GM18505 (cell line): ENCODE results near the gene CLDN14.

Experiments
- ATAC-seq: cut with Tn5 transposase; IDR thresholded peaks from one replicate; pipeline ENCODE4 v1.9.1; 2021; ENCODE audit not compliant: unreplicated experiment
- POLR2A ChIP-seq: IDR thresholded peaks from 4 replicates; pipeline ENCODE4 v1.6.1; 2011; ENCODE audit warnings: borderline replicate concordance; ENCODE audit not compliant: insufficient read depth, insufficient read length; ENCODE audit errors: extremely low read depth

The CLDN14 gene

DNA sequence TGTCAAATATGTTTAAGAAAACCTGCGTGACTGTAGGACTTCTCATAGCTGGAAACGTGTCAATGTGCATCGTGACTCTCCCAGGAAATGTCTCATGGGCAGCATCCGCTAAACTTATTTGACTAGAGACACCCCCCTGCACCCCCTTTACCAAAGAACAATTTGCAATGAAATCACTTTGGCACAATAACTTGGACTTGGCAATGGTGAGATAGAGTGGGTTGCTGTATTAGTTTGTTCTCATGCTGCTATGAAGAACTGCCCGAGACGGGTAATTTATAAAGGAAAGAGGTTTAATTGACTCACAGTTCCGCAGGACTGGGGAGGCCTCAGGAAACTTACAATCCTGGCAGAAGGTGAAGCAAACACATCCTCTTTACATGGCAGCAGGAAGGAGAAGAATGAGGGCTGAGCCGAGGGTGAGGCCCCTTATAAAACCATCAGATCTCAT lies 13.8 kb downstream of the CLDN14 start:
- TF ChIP-seq POLR2A = no peak
- no peak for ATAC-seq

DNA sequence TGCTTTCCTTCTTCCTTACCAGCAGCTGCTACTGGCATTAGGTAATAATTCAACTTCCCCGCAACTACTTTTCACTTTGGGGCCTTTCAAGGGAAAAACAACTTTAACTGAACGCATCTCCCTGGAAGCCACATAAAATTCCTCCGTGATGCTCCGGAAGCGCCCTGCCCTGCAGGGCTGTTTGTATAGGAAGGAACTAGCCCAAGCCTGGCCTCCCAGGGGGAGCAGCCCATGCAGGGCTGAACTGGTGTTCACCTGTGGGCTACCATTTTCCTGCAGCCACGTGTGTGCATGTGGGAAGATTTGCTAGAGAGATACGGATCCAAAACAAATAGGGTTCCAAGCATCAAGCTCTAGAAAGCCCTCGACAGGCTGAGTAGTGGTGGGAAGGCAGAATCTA lies 14.4 kb downstream of the CLDN14 start:
- ATAC-seq = no peak

DNA sequence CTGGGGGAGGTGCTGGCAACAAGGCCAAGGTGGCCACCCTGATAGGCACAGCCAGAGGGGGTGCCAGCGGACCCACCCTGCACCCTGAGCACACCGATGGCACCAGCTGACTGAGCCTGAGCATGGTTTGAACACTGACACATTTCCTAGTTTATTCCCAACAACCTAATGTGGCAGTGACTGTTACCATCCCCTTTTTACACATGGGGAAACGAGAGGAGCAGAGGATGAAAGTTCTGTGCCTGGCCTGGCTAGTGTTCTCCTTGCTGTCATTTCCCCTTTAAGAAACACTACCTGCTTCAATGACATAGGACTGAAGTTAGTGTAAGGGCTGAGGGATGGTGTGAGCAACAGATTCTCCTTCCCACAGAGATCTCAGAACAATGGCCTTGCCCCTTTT lies 15.3 kb downstream of the CLDN14 start:
- no peak for ATAC-seq
- TF ChIP-seq POLR2A = no peak

More for the DNA sequence above, 14.4 kb downstream of the CLDN14 start:
- TF ChIP-seq POLR2A = no peak

DNA sequence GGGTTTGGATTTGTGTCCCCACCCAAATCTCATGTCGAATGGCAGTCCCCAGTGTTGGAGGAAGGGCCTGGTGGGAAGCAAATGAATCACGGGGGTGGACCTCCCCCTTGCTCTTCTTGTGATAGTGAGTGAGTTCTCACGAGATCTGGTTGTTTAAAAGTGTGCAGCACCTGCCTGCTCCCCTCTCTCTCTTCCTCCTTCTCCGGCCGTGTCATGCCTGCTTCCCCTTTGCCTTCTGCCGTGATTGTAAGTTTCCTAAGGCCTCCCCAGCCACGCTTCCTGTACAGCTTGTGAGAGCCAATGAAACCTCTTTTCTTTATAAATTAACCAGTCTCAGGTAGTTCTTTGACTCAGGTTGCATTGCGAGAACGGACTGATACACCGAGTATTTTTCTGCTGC lies 15.9 kb downstream of the CLDN14 start:
- no peak for ATAC-seq
- TF ChIP-seq POLR2A = no peak

DNA sequence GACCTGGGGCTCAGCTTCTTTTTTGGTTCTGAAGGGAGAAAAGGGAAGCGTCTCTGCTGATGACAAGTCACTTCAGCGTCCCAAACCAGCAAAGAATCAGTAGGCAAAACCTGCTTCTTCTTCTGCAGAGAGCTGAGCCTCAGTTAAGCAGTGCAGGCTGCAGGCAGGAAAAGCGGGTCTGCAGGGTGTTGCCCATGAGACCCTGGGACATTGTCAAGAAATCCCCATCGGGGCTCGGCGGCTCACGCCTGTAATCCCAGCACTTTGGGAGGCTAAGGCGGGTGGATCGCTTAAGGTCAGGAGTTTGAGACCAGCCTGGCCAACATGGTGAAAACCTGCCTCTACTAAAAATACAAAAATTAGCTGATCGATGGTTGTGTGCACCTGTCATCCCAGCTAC lies 16.7 kb downstream of the CLDN14 start:
- no peak for ATAC-seq

DNA sequence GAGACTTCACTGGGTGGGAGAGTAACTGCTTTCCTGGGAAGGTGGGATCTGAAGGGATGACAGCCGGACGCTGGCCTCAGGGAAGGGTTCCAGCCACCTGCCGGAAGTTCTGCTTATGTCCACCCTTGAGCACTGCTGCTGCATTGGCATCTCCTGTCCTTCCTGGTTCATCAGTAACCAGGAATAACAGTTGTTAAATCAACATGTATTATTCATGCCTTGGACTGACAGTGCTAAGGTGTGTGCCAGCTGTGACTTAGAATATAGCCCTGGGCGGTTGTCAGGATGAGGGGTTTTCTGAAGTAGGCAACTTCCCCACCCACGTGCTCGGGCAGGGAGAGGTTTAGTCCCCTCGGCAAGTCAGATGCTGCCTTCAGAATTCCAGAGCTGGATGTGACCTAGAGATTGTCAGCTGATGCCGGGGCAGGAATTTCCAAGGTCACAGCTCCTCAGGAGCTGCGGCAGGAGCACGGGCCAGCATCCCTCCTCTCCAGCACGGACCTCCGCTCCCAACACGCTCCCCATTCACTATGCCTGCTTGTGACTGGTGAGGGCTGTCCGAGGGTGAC lies 17.9 kb downstream of the CLDN14 start:
- TF ChIP-seq POLR2A = no peak
- no peak for ATAC-seq

More for the DNA sequence above, 16.7 kb downstream of the CLDN14 start:
- no peak for TF ChIP-seq POLR2A

DNA sequence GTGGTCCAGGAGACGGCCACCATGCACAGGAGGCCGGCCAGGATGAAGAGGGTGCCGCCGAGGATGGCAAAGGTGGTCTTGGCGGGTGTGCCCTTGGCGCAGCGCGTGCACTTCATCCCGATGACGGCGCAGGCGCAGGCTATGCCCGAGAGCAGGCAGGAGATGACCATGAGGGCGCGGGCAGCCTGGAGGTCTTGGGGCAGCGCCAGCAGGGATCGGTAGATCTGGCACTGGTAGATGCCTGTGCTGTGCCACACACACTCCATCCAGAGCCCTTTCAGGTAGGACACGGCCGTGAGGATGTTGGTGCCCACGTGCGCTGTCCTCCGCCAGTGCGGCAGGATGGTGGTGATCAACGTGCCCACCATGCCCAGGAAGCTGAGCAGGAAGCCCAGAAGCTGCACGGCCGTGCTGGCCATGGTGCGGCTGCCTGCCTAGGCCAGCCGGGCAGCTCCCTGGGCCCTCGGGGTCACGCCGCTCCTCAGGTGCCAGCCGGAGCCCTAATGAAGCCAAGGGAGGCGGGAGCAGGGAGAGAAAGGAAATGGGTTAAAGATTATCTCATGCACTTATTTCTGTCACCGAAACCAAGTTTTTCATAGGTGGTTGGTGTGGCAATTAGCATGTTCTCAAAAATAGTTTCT lies 18.5 kb downstream of the CLDN14 start:
- no peak for TF ChIP-seq POLR2A
- no peak for ATAC-seq

DNA sequence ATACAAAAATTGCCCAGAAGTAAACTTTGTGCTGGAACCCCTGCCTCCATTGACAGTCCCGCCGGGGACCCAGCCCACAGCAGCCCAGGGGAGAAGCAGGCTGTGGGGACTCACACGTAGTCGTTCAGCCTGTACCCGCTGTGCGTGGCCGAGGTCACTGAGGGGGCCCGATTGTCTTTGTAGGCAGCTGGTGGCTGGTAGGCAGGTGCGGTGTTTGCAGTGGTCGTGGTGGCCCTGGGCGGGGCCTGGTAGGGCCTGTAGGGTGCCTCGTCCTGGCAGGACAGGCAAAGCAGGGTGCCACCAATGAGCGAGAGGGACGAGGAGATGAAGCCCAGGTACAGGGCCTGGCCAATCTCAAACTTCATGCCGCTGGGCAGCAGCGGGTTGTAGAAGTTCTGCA lies 19.1 kb downstream of the CLDN14 start:
- no peak for ATAC-seq

DNA sequence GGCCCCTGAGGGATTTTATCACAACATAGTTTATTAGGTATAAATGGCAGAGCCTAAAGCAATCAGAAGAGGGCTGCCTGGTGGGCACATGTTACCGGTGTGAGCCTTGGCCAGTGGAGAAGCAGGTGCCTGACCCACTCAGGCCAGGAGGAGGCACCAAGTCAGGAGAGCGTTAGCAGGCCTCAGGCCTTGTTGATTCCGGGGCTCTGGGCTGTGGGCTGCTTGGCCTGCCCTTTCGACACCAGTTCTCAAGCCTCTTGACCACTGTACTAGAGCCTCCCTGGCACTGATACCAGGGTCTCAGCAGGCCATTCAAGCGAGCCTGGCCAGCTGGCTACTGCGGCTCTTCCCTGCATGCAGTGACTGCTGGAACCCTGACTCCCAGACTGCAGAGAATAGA lies 20.8 kb downstream of the CLDN14 start:
- no peak for ATAC-seq
- no peak for TF ChIP-seq POLR2A

More for the DNA sequence above, 19.1 kb downstream of the CLDN14 start:
- no peak for TF ChIP-seq POLR2A

DNA sequence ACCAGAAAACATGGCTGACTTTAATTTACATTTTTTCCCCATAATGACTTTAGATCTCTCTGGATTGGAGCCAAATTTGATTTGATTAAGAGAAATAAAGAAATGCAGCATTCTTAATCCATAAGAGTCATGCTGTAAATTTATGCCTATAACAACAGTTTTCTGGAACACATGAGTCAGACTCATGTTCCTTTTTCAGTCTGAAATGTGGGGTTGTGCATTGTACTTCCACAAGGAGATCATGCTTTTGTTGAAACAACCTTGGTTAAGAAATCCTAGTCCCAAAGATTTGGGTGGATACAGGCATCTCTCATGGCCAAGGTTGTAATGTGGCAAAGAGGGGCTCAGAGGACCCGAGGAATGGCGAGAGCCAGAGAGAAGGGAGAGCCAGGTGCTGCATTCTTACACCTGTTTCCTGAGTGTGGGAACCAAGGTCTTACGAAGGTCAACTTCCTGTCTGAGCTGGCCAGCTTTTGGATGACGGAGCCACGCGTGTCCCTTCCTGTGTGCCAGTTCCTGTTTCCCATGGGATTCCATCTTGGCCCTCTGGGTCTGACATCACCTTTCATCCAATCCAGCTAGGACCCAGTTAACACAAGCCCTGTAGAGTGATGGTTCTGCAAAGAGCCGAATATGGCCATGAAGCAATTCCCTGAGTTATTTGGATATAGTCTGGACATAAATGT lies 23.1 kb downstream of the CLDN14 start:
- no peak for TF ChIP-seq POLR2A
- no peak for ATAC-seq

DNA sequence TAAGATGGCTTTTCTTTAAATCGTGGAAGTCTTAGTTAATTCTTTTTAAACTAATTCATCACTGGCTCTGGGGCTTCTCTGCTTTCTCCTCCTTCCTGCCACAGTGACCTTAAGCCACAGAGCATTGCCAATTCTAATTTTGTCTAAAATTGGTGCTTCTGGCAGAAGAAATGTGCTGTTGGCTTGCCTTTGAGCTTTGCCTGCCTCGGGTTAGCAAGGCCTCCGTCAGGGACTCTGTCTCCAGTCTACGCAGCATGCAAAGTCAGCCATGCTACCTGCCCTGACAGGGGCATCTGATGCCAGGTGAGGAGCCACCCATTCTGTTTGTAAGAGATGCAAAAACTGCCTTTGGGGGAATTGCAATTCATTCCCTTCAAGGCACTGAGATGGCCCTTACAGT lies 25.2 kb downstream of the CLDN14 start:
- ATAC-seq = no peak
- no peak for TF ChIP-seq POLR2A

DNA sequence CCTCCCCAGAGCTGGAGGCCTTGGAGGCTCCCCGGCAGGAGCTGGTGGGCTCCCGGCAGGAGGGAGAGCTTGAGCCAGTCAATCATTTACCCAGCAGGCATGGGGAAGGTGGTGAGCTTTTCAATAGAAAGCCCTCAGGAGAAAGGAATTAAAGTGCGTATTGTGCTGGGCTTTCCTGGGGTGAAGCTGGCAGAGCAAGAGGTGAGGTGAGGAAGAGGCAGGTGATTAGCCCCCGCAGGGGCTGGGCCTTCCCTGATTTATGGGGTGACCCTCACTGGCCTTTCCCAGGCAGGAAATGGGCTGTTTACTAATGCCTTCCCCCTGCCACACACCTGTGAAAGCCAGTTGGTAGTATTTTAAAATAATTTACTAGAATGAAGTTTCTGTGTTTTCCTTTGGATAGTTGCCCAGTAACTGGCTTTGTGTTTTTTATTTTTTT lies 25.8 kb downstream of the CLDN14 start:
- no peak for ATAC-seq

DNA sequence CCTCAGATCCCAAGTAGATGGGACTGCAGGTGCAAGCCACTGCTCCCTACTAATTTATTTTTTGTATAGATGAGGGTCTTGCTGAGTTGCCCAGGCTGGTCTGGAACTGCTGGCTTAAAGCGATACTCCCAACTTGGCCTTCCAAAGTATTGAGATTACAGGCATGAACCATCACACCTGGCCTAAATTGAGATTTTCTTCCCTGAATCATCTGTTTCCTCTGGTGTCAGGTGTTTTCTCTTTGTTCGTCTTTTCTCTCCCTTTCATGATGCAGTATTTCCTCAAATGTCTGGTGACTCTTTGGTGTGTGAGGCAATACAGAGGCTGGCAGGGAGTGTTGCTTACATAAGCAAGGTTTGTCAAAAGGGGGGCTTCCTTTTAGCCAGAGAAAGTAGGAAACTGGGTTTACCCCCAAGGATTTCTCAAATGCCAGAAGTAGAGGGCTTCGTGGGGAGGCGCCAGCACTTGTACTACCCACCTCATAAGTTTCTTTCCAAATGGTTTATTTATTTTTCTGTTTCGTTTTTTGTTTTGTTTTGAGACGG lies 27.6 kb downstream of the CLDN14 start:
- no peak for ATAC-seq
- no peak for TF ChIP-seq POLR2A

More for the DNA sequence above, 25.8 kb downstream of the CLDN14 start:
- no peak for TF ChIP-seq POLR2A

DNA sequence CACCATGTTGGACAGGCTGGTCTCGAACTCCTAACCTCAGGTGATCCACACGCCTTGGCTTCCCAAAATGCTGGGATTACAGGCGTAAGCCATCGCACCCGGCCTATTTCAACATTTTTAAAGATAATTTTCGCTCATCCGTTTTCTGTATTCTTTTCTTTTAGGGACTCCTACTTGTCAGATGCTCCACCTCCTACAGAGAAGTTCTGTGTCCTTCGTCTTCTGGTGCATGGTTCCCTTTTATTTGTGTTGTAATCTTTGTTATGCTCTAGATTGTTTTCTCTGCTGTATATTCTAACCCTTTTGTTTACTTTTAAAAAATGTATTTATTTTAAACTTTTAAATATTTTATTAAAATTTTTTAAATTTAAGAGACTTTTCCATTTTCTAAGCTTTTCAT lies 28.4 kb downstream of the CLDN14 start:
- TF ChIP-seq POLR2A = no peak
- ATAC-seq = no peak
